IPS DF 6.9 (cell line): ENCODE data around the gene TMSB15C.
"Not testable (repeated sequence)": the region's sequence is repeated elsewhere in the genome, so short reads cannot be mapped to it uniquely, and the experiment has no call there.

Experiments used
- DNase-seq: peaks from one replicate; pipeline ENCODE4 v3.0.0-alpha.2; 2013; ENCODE audit warnings: low read depth, low spot score
- H3K27ac ChIP-seq: one replicate; pipeline ENCODE4 v1.5.1; 2013; ENCODE audit warnings: low read length, control low read depth
- H3K27me3 ChIP-seq: 2 replicates; pipeline ENCODE4 v1.6.1; 2013; ENCODE audit warnings: mild to moderate bottlenecking, low read length; ENCODE audit not compliant: control insufficient read depth, insufficient read depth
- H3K36me3 ChIP-seq: 2 replicates; pipeline ENCODE4 v1.6.1; 2013; ENCODE audit warnings: low read length; ENCODE audit not compliant: control insufficient read depth, insufficient read depth
- H3K4me1 ChIP-seq: 2 replicates; pipeline ENCODE4 v1.6.1; 2013; ENCODE audit warnings: low read length; ENCODE audit not compliant: control insufficient read depth, insufficient read depth
- H3K4me3 ChIP-seq: 2 replicates; pipeline ENCODE4 v1.5.1; 2013; ENCODE audit warnings: mild to moderate bottlenecking, low read length
- H3K9me3 ChIP-seq: 2 replicates; pipeline ENCODE4 v1.6.1; 2013; ENCODE audit warnings: low read length, inconsistent platforms; ENCODE audit not compliant: control insufficient read depth, insufficient read depth
- WGBS: extraction: QIAGEN DNeasy Blood & Tissue Kit; methylation state at CpG from one replicate; pipeline ENCODE4 v1.1.7; 2013; ENCODE audit warnings: mixed read lengths, missing lambda C conversion rate; ENCODE audit not compliant: insufficient read length, insufficient coverage; 5-methylcytosine and 5-hydroxymethylcytosine counted together

TMSB15C gene

DNA sequence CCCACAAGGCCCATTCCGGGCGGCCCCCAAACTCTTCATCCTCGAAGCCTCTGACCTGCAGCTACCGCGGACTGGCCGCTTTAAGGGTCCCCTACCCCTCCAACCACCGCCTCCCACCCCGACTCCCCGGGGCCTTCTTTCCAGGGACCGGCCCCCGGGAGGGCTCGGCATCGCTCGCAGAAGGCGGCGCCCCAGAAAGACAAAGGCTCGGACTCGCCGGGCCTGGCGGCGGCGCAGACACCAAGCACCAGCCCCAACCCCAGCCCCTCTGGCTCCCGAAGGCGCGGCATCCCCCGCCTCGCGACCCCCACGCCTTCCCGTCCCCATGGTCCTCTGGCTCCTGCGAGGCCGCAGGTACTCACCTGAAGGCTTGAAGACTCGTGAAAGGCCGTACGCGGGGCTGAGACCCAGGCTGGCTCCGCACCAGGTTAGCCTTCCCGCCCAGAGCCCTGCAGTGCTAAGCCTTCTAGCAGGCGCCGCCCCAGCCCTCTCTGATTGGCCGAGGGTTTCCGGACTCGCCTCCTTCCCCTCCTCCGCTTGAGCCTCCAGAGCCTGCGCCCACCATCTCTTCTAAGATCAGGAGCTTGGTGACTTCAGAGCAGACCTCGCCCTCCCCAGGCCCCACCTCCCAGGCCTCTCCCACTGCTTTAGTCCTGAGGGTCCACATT lies at the start of gene TMSB15C:
Gene TMSB15C, minus strand, starts transcription at position 459 of the 668 bp plus-strand sequence.
- not testable (repeated sequence) for DNase-seq, H3K27me3 ChIP-seq, H3K36me3 ChIP-seq, H3K4me3 ChIP-seq, H3K27ac ChIP-seq, H3K4me1 ChIP-seq, H3K9me3 ChIP-seq
- WGBS = no CpG with 5 or more reads among the region's 46 CpGs

GRCh38 chrX:104122829-104123228 lies 46.8 kb upstream of the TMSB15C start:
- no peaks in the 10 kb centered on the region for H3K4me1 ChIP-seq
- no peak overlapping the region for H3K27ac ChIP-seq
- no peaks in the 10 kb centered on the region for H3K27me3 ChIP-seq
- no peaks in the 10 kb centered on the region for H3K9me3 ChIP-seq
- WGBS = no CpG with 5 or more reads among the region's 5 CpGs
- H3K36me3 ChIP-seq = no peaks in the 10 kb centered on the region
- no peak overlapping the region for H3K4me3 ChIP-seq
- DNase-seq = no peak

- DNase-seq = no peak
- H3K27ac ChIP-seq = no peak overlapping the region
- no peaks in the 10 kb centered on the region for H3K9me3 ChIP-seq
- no peaks in the 10 kb centered on the region for H3K27me3 ChIP-seq
- no CpG with 5 or more reads among the region's 1 CpG for WGBS
- no peaks in the 10 kb centered on the region for H3K36me3 ChIP-seq
- H3K4me3 ChIP-seq = no peak overlapping the region
- H3K4me1 ChIP-seq = no peaks in the 10 kb centered on the region
Measured at GRCh38 chrX:104118765-104119164, 42.7 kb upstream of the TMSB15C start.

- H3K27me3 ChIP-seq = no peaks in the 10 kb centered on the region
Measured at GRCh38 chrX:104117759-104118158, 41.7 kb upstream of the TMSB15C start.

GRCh38 chrX:104113222-104113965 lies 37.4 kb upstream of the TMSB15C start:
- Histone ChIP-seq H3K9me3 (no peaks in the 10 kb centered on the region), H3K4me3 (peak overlapping the region; percentile 65; the same call in 1 of the 2 replicates), H3K4me1 (peaks cover 2% of the 10 kb centered on the region), H3K27me3 (no peaks in the 10 kb centered on the region), H3K36me3 (no peaks in the 10 kb centered on the region), H3K27ac (no peak overlapping the region)
- DNase-seq = peak; percentile 13
- no CpG with 5 or more reads among the region's 24 CpGs for WGBS

More at GRCh38 chrX:104117759-104118158, 41.7 kb upstream of the TMSB15C start:
- Histone ChIP-seq H3K4me3 (no peak overlapping the region), H3K36me3 (no peaks in the 10 kb centered on the region), H3K27ac (no peak overlapping the region), H3K4me1 (no peaks in the 10 kb centered on the region), H3K9me3 (no peaks in the 10 kb centered on the region)
- no peak for DNase-seq

DNA sequence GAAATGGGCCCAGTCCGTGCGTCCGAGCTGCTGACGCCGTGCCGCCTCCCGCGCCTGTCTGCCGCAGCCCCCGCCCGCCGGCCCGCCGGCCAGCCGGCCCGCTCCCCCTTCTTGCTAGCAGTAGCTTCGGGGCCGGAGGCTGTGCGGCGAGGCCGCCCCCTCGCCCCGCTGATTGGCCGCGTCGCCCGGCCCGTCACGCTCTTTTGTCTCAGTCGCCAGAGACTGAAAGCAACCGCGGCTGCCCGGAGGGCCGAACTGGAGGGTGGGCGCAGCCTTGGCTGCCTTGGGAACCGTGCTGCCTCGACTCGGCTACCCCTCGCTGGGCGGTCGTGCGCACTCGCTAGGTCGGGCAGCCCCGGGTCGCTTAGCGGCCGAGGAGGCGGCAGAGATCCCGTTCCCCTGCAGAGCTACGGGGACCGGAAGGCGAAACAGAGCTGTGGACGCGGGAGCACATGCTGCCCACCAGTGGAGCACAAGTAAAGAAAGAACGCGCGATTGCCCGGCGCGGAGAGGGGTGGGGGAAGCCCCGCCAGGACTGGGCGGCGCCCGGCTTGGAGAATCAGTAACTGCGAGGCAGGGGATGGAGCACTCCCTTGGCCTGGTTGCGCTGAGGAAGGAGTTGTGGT lies 36.4 kb upstream of the TMSB15C start, which contains the start of gene ZCCHC18:
Gene ZCCHC18, plus strand, starts transcription at position 198 of the 626 bp plus-strand sequence. CDS start 1,589 bp downstream, outside the sequence.
- Histone ChIP-seq H3K9me3 (no peaks in the 10 kb centered on the region), H3K4me3 (peak within 1 kb of the TSS; percentile 65; the same call in 1 of the 2 replicates), H3K36me3 (no peaks in the 10 kb centered on the region), H3K27ac (no peak within 1 kb of the TSS), H3K27me3 (no peaks in the 10 kb centered on the region), H3K4me1 (peaks cover 2% of the 10 kb centered on the region)
- no CpG with 5 or more reads among the region's 67 CpGs for WGBS
- peak; percentile 33 for DNase-seq

DNA sequence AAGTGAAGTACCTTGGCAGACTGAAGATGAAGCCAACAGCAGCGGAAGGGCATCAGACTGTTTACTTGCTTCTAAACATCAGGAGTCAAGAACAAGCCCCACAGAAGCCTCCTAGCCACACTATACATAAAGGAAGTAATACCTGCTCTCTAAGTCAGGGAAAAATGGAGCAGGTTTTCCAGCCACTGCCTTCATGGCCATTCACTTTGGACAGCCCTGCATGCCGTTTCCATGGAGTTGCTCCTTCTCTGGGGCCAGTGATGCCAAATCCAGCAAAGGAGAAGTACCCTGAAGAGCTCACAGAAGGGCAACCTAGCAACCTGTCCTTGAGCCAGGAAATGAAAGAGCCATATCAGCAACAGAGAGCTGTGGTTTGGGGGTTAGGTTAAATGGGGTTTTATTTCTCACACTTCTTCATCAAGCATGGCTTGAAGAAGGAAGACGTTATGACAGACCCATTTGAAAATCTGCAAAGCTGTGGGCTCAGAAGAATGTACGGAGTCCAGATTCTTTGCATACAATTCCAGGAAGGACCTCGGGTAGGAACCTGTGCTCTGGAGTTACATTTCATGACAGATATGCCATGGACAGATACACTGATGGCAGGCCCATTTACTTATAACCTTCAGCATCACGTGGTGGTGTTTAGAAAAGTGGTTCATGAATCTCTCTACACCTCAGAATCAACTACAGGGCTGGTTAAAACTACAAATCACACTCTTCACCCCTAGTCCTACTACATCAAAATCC lies 34.6 kb upstream of the TMSB15C start:
- not testable (repeated sequence) for H3K4me3 ChIP-seq, H3K36me3 ChIP-seq, H3K9me3 ChIP-seq, DNase-seq, H3K27ac ChIP-seq, H3K27me3 ChIP-seq, H3K4me1 ChIP-seq
- WGBS = no CpG with 5 or more reads among the region's 6 CpGs

DNA sequence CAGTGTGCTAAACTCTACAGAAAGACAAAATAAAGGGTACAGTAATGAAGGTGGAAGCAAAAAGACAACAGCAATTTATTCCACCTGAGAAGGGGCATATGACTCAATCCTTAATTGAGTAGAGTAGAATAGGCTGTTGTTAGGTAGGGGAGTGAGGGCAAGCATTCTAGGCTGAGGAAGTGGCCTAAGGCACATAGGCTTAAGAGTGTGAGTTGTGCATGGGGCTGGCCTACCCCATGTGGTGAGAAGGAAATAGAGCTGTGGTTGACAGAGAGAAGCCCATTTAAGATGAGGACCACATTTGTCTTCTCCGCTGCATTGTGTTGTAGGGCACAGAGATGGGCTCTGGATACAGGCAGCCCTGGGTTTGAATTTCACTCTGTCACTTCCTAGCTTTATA lies 32.9 kb upstream of the TMSB15C start:
- Histone ChIP-seq H3K27me3 (no peaks in the 10 kb centered on the region), H3K27ac (no peak overlapping the region), H3K36me3 (no peaks in the 10 kb centered on the region), H3K4me3 (no peak overlapping the region), H3K9me3 (no peaks in the 10 kb centered on the region), H3K4me1 (peaks cover 2% of the 10 kb centered on the region)
- no peak for DNase-seq
- no CpG with 5 or more reads among the region's 1 CpG for WGBS

- H3K27me3 ChIP-seq = no peaks in the 10 kb centered on the region
- no CpG with 5 or more reads among the region's 11 CpGs for WGBS
Measured at GRCh38 chrX:104105330-104106262, 29.6 kb upstream of the TMSB15C start.

More at GRCh38 chrX:104105330-104106262, 29.6 kb upstream of the TMSB15C start:
- Histone ChIP-seq H3K27ac (no peak overlapping the region), H3K36me3 (no peaks in the 10 kb centered on the region), H3K4me3 (no peak overlapping the region), H3K9me3 (no peaks in the 10 kb centered on the region), H3K4me1 (no peaks in the 10 kb centered on the region)
- DNase-seq = no peak
